Astrocyte (in vitro differentiated cells and primary cell): Measurements from ENCODE around the gene XYLT1. TPM values are rescaled to one million over a fixed set of nuclear protein-coding genes. Genes with fewer than 3 reads are reported as not detected.

Source experiments
- DNase-seq: peaks from one replicate; pipeline ENCODE4 v3.0.0-alpha.2; 2010; ENCODE audit warnings: low read depth
- FAIRE-seq: peaks from 2 replicates; lab custom pipeline; 2011; peaks lifted over from hg19 to GRCh38; lab: Jason Lieb, UNC
- H2AFZ ChIP-seq: 2 replicates; pipeline ENCODE4 v1.6.0; 2012; ENCODE audit warnings: low read depth, low read length, inconsistent platforms
- H3K27ac ChIP-seq: 2 replicates; pipeline ENCODE4 v1.5.1; 2011; ENCODE audit warnings: low read depth, low read length, inconsistent platforms
- H3K27me3 ChIP-seq: 2 replicates; pipeline ENCODE4 v1.6.0; 2011; ENCODE audit warnings: low read length, inconsistent platforms; ENCODE audit not compliant: insufficient read depth
- H3K36me3 ChIP-seq: 2 replicates; pipeline ENCODE4 v1.5.1; 2011; ENCODE audit warnings: low read length, inconsistent platforms; ENCODE audit not compliant: insufficient read depth
- H3K4me1 ChIP-seq: 2 replicates; pipeline ENCODE4 v1.5.1; 2011; ENCODE audit warnings: low read length, inconsistent platforms; ENCODE audit not compliant: insufficient read depth
- H3K4me2 ChIP-seq: 2 replicates; pipeline ENCODE4 v1.6.0; 2012; ENCODE audit warnings: low read length, inconsistent platforms
- H3K4me3 ChIP-seq: 2 replicates; pipeline ENCODE4 v1.5.1; 2011; ENCODE audit warnings: low read depth, mild to moderate bottlenecking, low read length, inconsistent platforms; ENCODE audit not compliant: insufficient read depth
- H3K79me2 ChIP-seq: 2 replicates; pipeline ENCODE4 v1.6.0; 2012; ENCODE audit warnings: mild to moderate bottlenecking, low read length, inconsistent platforms; ENCODE audit not compliant: insufficient read depth
- H3K9ac ChIP-seq: 2 replicates; pipeline ENCODE4 v1.6.0; 2012; ENCODE audit warnings: mild to moderate bottlenecking, low read length, inconsistent platforms
- H3K9me3 ChIP-seq: 2 replicates; pipeline ENCODE4 v1.5.1; 2012; ENCODE audit warnings: low read depth, mild to moderate bottlenecking, low read length, inconsistent platforms; ENCODE audit not compliant: insufficient read depth
- H4K20me1 ChIP-seq: 2 replicates; pipeline ENCODE4 v1.6.0; 2012; ENCODE audit warnings: low read length, inconsistent platforms; ENCODE audit not compliant: insufficient read depth
- H3K27ac Mint-ChIP-seq: one replicate; pipeline ENCODE4 v1.8.0; 2021; ENCODE audit warnings: mild to moderate bottlenecking, mixed read lengths; ENCODE audit not compliant: unreplicated experiment
- H3K27me3 Mint-ChIP-seq: one replicate; pipeline ENCODE4 v1.8.0; 2021; ENCODE audit warnings: low read depth, mixed read lengths; ENCODE audit not compliant: unreplicated experiment
- H3K36me3 Mint-ChIP-seq: one replicate; pipeline ENCODE4 v1.8.0; 2021; ENCODE audit warnings: low read depth, mixed read lengths; ENCODE audit not compliant: unreplicated experiment
- H3K4me1 Mint-ChIP-seq: one replicate; pipeline ENCODE4 v1.8.0; 2021; ENCODE audit warnings: low read depth, mixed read lengths; ENCODE audit not compliant: unreplicated experiment
- H3K4me3 Mint-ChIP-seq: one replicate; pipeline ENCODE4 v1.8.0; 2021; ENCODE audit warnings: mild to moderate bottlenecking, moderate library complexity, mixed read lengths; ENCODE audit not compliant: unreplicated experiment
- H3K9me3 Mint-ChIP-seq: one replicate; pipeline ENCODE4 v1.8.0; 2021; ENCODE audit warnings: mild to moderate bottlenecking, mixed read lengths; ENCODE audit not compliant: unreplicated experiment
- EZH2 ChIP-seq: IDR thresholded peaks from 2 replicates; pipeline ENCODE4 v1.6.1; 2012; ENCODE audit warnings: mild to moderate bottlenecking, low read length, inconsistent platforms; ENCODE audit not compliant: insufficient read depth
- total RNA-seq: library from RNA; stranded (reverse); gene quantifications from 2 replicates; pipeline ENCODE4 v1.2.1, GENCODE V29; 2021
- TF ChIP-seq, protein P1 (sequence below): IDR thresholded peaks from 2 replicates; pipeline ENCODE4 v1.5.1; 2011; ENCODE audit warnings: low read depth, mild to moderate bottlenecking, inconsistent platforms, low read length, moderate library complexity; ENCODE audit not compliant: insufficient read depth

The XYLT1 gene
- total RNA-seq, 1 donor from 2014 or later: 22.9 TPM

DNA sequence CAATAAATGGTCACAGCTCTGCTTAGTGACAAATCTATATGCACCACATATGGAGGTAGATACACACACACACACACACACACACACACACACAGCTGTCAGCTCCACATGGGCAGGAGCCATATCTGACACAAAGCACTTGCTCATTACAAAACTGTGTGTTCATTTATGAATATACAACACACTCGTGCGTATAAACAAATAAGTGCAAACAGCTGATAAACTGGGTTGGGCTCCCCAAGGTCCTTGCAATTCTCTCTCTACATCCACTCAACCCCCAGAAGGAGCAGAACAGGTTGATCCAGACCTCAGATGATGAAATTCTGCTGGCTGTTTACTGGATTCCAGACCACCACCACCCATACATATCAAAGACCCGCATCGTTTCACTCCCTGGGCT, 140.7 kb downstream of the XYLT1 start:
- no peak overlapping the region for H3K27ac Mint-ChIP-seq
- H3K4me3 Mint-ChIP-seq: no peak overlapping the region

DNA sequence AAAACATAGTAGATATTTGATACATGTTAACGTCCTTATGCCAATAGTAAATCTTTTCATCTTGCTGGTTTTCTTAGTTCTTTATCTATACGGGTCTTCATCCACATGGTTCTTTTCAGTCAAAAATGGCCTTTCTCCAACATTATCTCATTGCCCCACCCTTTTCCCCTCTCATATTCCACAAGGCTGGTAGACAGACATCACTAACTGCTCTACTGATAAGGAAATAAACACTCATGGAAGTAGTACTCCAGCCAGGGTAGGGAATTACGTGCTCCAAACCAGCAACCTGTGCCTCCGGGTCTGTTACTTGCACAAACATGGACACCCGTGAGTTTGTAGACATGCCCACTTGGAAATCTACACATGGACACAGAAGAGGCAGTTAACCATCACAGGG, 141.4 kb downstream of the XYLT1 start:
- no peaks in the 10 kb centered on the region for H3K9me3 Mint-ChIP-seq
- TF ChIP-seq EZH2: no peak
- Histone ChIP-seq H2AFZ (no peak overlapping the region), H3K4me2 (no peak overlapping the region), H3K4me1 (peaks cover 3% of the 10 kb centered on the region), H3K27ac (no peak overlapping the region), H3K9ac (no peak overlapping the region), H4K20me1 (peaks cover 69% of the 10 kb centered on the region), H3K4me3 (no peak overlapping the region), H3K79me2 (peaks cover 40% of the 10 kb centered on the region), H3K9me3 (no peaks in the 10 kb centered on the region), H3K27me3 (no peaks in the 10 kb centered on the region), H3K36me3 (no peaks in the 10 kb centered on the region)
- FAIRE-seq (no peak), DNase-seq (no peak)
- peaks cover 6% of the 10 kb centered on the region for H3K4me1 Mint-ChIP-seq
- H3K27me3 Mint-ChIP-seq: no peaks in the 10 kb centered on the region
- peaks cover 3% of the 10 kb centered on the region for H3K36me3 Mint-ChIP-seq
- no peak overlapping the region for H3K27ac Mint-ChIP-seq
- H3K4me3 Mint-ChIP-seq: no peak overlapping the region

More for the DNA sequence above, 140.7 kb downstream of the XYLT1 start:
- Histone ChIP-seq H3K27ac (no peak overlapping the region), H4K20me1 (peaks cover 72% of the 10 kb centered on the region), H3K4me3 (no peak overlapping the region), H2AFZ (no peak overlapping the region), H3K27me3 (no peaks in the 10 kb centered on the region), H3K9ac (no peak overlapping the region), H3K36me3 (no peaks in the 10 kb centered on the region), H3K4me1 (peaks cover 4% of the 10 kb centered on the region), H3K4me2 (no peak overlapping the region), H3K9me3 (no peaks in the 10 kb centered on the region), H3K79me2 (peaks cover 38% of the 10 kb centered on the region)
- Mint-ChIP-seq H3K4me1 (peaks cover 10% of the 10 kb centered on the region), H3K9me3 (no peaks in the 10 kb centered on the region), H3K36me3 (peaks cover 3% of the 10 kb centered on the region), H3K27me3 (no peaks in the 10 kb centered on the region)
- DNase-seq: no peak
- FAIRE-seq: no peak
- TF ChIP-seq, protein P1, sequence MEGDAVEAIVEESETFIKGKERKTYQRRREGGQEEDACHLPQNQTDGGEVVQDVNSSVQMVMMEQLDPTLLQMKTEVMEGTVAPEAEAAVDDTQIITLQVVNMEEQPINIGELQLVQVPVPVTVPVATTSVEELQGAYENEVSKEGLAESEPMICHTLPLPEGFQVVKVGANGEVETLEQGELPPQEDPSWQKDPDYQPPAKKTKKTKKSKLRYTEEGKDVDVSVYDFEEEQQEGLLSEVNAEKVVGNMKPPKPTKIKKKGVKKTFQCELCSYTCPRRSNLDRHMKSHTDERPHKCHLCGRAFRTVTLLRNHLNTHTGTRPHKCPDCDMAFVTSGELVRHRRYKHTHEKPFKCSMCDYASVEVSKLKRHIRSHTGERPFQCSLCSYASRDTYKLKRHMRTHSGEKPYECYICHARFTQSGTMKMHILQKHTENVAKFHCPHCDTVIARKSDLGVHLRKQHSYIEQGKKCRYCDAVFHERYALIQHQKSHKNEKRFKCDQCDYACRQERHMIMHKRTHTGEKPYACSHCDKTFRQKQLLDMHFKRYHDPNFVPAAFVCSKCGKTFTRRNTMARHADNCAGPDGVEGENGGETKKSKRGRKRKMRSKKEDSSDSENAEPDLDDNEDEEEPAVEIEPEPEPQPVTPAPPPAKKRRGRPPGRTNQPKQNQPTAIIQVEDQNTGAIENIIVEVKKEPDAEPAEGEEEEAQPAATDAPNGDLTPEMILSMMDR: no peak
- no peak for TF ChIP-seq EZH2

DNA sequence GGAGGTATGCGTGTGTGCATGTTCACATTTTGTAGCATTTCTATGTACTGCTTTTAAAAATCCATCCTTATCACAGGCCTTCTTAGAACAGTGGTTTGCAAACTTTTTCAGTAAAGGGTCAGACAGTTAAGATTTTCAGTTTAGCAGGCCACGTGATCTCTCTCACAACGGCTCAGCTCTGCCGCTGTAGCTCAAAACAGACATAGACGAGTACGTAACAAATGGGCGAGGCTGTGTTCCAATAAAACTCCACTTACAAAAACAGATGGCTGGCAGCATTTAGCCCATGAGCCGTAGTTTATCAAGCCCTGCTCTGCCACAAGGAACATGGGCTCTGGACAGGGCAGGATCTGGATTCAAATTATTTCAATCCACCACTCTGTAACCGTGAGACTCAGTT, 141.8 kb downstream of the XYLT1 start:
- no peaks in the 10 kb centered on the region for H3K27me3 Mint-ChIP-seq
- no peak overlapping the region for H3K4me3 ChIP-seq
- no peak overlapping the region for H3K9ac ChIP-seq
- H3K4me1 ChIP-seq: no peaks in the 10 kb centered on the region
- H3K9me3 Mint-ChIP-seq: no peaks in the 10 kb centered on the region
- no peak overlapping the region for H2AFZ ChIP-seq
- H3K4me3 Mint-ChIP-seq: no peak overlapping the region
- no peak overlapping the region for H3K27ac ChIP-seq
- peaks cover 3% of the 10 kb centered on the region for H3K36me3 Mint-ChIP-seq
- TF ChIP-seq EZH2: no peak
- TF ChIP-seq, protein P1: no peak
- no peaks in the 10 kb centered on the region for H3K36me3 ChIP-seq
- H3K9me3 ChIP-seq: no peaks in the 10 kb centered on the region
- H3K27me3 ChIP-seq: no peaks in the 10 kb centered on the region
- FAIRE-seq (no peak), DNase-seq (no peak)
- H4K20me1 ChIP-seq: peaks cover 69% of the 10 kb centered on the region
- no peak overlapping the region for H3K27ac Mint-ChIP-seq
- H3K4me2 ChIP-seq: no peak overlapping the region
- peaks cover 41% of the 10 kb centered on the region for H3K79me2 ChIP-seq
- peaks cover 2% of the 10 kb centered on the region for H3K4me1 Mint-ChIP-seq
